ENCODE measurements around the gene PPIAL4G. TPM values are rescaled to one million over a fixed set of nuclear protein-coding genes. Genes with fewer than 3 reads are reported as not detected.
A peak's percentile ranks its signal among the peaks of the same experiment; 100 is the strongest.
"Not testable (repeated sequence)": the region's sequence is repeated elsewhere in the genome, so short reads cannot be mapped to it uniquely, and the experiment has no call there.

The PPIAL4G gene
- total RNA-seq, 4 donors from 2014 or later = not detected

DNA sequence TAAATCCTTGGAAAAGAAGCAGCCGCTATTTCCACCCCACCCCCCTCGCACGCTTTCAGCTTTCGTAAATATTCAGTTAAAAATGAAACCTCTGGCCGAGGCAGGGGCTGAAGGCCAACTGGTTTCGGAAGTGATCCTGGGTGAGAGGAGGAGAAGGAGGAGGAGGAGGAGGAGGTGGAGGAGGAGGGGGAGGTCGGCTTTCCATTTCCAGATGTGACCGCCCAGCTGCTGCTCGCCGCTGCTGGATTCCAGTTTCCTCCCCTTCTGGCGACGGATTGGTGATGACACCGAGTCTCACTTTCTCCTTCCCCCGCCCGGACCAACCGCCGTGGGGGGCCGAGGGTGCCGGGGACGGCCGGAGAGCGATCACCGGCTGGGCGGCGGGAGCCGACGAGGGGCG, 23.4 kb downstream of the PPIAL4G start:
- TF ChIP-seq POLR2A (IDR thresholded peaks at IDR 0.05) = peak in 1 of 2 donors; percentile 40
- peak overlapping the region; percentile 60 to 79 (median 72) for H3K4me3 ChIP-seq
- DNase-seq, H3K36me3 ChIP-seq, H3K27me3 ChIP-seq, H3K4me1 ChIP-seq, H3K9me3 ChIP-seq: not testable (repeated sequence)
- H3K27ac ChIP-seq = peak overlapping the region; percentile 89 to 92 (median 90)

DNA sequence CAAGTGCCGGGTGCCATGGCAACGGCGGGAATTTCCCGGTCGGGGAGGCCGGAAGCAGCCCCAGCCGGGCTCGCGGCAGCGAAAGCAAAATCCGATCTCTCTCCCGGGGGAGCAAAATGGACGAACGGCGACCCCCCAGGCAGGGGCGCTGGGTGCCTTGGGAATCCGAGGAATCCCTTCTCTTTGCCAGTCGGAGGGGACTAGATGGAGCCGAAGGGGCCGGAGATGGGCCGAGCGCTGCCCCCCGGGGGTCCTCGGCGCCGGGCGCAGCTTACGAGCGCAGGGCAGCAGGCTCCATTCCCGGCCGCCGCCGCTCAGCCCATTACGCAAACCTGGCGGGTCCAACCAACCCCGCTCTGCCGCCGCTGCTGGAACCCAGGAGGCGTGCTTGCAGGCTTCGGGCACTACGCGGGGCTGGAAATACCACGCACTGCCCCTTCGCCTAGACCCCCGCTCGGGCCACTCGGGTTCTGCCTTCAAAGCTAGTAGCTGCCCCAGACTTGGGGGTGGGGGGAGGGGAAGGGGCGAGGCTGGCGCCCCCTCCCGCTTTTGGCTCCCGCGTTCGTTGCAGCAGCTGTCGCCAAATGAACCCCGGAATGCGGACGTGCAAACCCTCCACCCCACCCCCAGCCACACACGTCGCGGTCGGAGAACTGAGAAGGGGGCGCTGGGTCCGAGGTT, 24.1 kb downstream of the PPIAL4G start:
- peak; percentile 56 to 82 (median 62) for DNase-seq
- H3K9me3 ChIP-seq, H3K27me3 ChIP-seq, H3K4me1 ChIP-seq, H3K36me3 ChIP-seq: not testable (repeated sequence)
- H3K27ac ChIP-seq = peak overlapping the region; percentile 89 to 92 (median 90)
- H3K4me3 ChIP-seq = peak overlapping the region; percentile 60 to 79 (median 72)

DNA sequence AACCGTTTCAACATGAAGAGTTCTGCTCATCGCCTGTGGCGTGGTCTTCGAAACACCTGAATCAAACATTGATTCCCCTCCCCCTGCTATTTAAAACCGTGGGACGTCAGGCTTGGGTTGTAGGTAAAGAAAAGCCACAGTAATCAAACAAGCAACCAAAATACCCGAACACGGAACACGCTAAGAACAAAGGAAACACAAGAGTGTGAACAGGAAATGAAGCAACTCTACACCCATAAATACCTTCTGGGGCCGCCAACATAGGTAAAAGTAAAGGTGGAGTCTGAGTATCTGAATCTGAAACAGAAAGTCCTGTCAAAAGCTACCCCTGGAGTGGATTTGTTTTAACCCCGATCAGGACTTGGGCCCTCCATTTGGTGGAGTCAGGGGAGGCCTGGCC, 24.7 kb downstream of the PPIAL4G start:
- not testable (repeated sequence) for H3K27me3 ChIP-seq, H3K4me1 ChIP-seq, H3K36me3 ChIP-seq, H3K9me3 ChIP-seq
- Histone ChIP-seq H3K4me3 (peak overlapping the region; percentile 60 to 79 (median 72)), H3K27ac (peak overlapping the region; percentile 89 to 92 (median 90))
- DNase-seq = peak in 2 of 3 donors; percentile 60 to 70
- peak in 1 of 2 donors; percentile 41 for TF ChIP-seq POLR2A (IDR thresholded peaks at IDR 0.05)

DNA sequence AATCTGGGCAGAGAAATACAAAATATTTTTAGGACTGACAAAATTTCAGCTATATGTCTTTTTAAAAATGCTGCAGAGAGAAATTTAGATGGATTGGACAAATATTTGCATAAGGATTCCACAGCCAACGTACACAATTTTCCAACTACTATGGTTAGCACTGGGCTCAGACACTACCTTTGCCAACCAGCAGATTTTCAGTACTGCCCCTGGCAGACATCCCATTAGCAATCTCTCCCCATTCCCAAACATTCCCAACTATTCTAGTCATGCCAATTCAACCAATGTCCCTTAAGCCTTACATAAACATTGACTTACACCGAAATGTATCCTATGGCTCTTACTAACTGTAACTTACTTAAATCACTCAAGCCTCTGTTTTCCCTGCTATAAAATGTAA, 30.3 kb downstream of the PPIAL4G start:
- not testable (repeated sequence) for H3K4me1 ChIP-seq, H3K27ac ChIP-seq, H3K27me3 ChIP-seq, H3K4me3 ChIP-seq, DNase-seq, H3K36me3 ChIP-seq, H3K9me3 ChIP-seq

DNA sequence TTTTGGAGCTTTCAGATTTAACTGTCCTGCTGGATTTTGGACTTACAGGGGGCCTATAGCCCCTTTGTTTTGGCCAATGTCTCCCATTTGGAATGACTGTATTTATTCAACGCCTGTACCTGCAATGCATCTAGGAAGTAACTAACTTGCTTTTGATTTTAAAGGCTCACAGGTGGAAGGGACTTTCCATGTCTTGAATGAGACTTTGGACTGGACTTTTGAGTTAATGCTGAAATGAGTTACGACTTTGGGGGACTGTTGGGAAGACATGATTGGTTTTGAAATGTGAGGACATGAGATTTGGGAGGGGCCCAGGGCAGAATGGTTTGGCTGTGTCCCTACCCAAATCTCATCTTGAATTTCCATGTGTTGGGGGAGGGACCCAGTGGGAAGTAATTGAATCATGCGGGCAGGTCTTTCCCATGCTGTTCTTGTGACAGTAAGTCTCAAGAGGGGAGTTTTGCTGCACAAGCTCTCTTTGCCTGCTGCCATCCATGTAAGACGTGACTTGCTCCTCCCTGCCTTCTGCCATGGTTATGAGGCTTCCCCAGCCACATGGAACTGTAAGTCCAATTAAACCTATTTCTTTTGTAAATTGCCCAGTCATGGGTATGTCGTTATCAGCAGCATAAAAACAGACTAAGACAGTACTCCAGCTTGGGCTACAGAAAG, 43.3 kb downstream of the PPIAL4G start:
- not testable (repeated sequence) for H3K4me1 ChIP-seq, H3K9me3 ChIP-seq, DNase-seq, H3K36me3 ChIP-seq, H3K4me3 ChIP-seq, H3K27ac ChIP-seq, H3K27me3 ChIP-seq

DNA sequence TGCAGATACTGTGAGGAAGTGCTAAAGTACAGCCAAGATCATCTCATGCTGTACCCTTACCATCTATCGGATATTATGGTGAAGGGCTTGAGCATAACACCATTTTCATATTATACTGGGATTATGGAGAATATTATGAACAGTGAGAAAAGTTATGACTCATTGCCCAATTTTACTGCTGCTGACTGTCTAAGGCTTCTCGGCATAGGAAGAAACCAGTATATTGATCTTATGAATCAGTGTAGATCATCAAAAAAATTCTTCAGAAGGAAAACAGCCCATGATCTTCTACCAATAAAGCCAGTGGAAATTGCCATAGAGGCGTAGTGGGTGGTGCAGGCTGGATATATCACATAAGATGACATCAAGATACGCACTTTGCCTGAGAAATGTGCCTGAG, 47.7 kb downstream of the PPIAL4G start:
- TF ChIP-seq, protein P1, sequence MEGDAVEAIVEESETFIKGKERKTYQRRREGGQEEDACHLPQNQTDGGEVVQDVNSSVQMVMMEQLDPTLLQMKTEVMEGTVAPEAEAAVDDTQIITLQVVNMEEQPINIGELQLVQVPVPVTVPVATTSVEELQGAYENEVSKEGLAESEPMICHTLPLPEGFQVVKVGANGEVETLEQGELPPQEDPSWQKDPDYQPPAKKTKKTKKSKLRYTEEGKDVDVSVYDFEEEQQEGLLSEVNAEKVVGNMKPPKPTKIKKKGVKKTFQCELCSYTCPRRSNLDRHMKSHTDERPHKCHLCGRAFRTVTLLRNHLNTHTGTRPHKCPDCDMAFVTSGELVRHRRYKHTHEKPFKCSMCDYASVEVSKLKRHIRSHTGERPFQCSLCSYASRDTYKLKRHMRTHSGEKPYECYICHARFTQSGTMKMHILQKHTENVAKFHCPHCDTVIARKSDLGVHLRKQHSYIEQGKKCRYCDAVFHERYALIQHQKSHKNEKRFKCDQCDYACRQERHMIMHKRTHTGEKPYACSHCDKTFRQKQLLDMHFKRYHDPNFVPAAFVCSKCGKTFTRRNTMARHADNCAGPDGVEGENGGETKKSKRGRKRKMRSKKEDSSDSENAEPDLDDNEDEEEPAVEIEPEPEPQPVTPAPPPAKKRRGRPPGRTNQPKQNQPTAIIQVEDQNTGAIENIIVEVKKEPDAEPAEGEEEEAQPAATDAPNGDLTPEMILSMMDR (IDR thresholded peaks at IDR 0.05) = no peak
- TF ChIP-seq POLR2A (IDR thresholded peaks at IDR 0.05) = no peak
- Histone ChIP-seq H3K9me3 (no peaks in the 10 kb centered on the region), H3K4me1 (no peaks in the 10 kb centered on the region), H3K36me3 (no peaks in the 10 kb centered on the region), H3K27me3 (no peaks in the 10 kb centered on the region), H3K27ac (no peak overlapping the region), H3K4me3 (no peak overlapping the region)
- no peak for DNase-seq

DNA sequence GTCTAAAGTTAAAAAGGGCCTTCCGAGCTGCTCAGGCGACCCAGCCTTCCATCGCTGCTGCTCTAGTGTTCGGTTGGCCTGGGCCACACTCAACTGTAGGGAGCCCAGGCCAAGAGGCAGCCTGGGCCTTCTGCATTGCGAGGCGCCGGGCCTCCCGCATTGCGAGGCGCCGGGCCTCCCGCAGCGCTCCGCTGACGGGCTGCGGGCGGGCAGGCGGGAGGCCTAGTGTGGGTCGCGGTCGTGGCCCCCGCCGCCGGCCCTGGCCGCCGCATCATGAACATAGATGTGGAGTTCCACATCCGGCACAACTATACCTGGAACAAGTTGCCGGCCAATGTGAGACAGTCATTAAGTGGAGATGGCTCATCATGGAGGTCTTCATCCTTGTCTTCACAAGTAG, 48.3 kb downstream of the PPIAL4G start:
- no peak for DNase-seq
- no peak overlapping the region for H3K27ac ChIP-seq

DNA sequence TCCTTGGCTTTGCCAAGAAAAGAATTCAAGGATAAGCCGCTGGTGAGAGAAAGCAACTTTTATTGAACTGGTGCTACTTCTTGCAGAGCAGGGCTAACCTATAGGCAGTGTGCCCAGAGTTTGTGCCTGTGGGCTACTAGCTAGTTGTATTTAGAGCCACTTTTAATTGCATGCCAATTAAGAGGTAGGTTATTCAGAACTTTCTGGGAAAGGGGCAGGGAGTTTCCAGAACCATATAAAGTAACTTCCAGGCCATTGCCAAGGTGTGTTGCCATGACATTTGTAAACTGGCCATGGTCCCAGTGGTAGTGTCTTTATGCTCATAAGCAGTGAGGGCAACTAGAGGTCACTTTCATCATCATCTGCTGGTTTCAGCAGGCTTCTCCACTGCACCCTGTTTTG, 50.2 kb downstream of the PPIAL4G start:
- not testable (repeated sequence) for H3K4me3 ChIP-seq, H3K9me3 ChIP-seq, H3K4me1 ChIP-seq

More for the DNA sequence above, 48.3 kb downstream of the PPIAL4G start:
- no peaks in the 10 kb centered on the region for H3K9me3 ChIP-seq
- TF ChIP-seq, protein P1 (IDR thresholded peaks at IDR 0.05) = no peak
- TF ChIP-seq POLR2A (IDR thresholded peaks at IDR 0.05) = no peak
- H3K4me3 ChIP-seq = no peak overlapping the region
- no peaks in the 10 kb centered on the region for H3K4me1 ChIP-seq
- H3K36me3 ChIP-seq = no peaks in the 10 kb centered on the region
- no peaks in the 10 kb centered on the region for H3K27me3 ChIP-seq

More for the DNA sequence above, 50.2 kb downstream of the PPIAL4G start:
- not testable (repeated sequence) for H3K27ac ChIP-seq, H3K36me3 ChIP-seq, DNase-seq, H3K27me3 ChIP-seq

Small RNAs within 50 kb of the gene (small RNA-seq; reads per million reads assigned to genes)
- gene RF00003 = 0 to 0.38 reads per million in 2 donors

Other genes starting within 250 kb of the PPIAL4G start
- 10 to 100 TPM; 18.2 to 42.5 (median 35.7) TPM for gene NBPF14, start 112.7 kb upstream of the PPIAL4G start, total RNA-seq

Measured in Peyer's patch (tissue), 4 donors.